ENCODE data around the gene TCL1B. TPM values are rescaled to one million over a fixed set of nuclear protein-coding genes. Genes with fewer than 3 reads are reported as not detected.

Gene TCL1B
- total and polyA plus RNA-seq, 2 experiments from 2014 or later = 5.5 to 6.0 TPM

DNA sequence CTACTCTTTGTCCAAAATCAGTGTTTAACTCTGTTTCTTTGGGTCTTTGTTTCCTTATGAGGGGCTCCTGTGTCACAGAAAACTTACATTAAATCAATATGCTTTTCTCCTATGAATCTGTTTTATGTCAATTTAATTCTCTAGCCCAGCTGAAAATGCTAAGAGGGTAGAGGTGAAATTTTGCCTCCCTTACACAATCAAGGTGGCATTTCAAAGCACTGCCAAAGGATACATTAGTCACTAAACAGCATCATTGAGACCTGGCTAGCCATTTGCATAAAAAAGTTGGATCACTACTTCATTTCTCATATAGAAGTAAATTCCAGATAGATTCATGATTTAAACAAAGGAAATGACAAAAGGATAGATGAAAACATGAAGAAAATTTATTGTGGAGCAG is 12.1 kb downstream of the TCL1B start (continued):
- TF ChIP-seq, protein P1, sequence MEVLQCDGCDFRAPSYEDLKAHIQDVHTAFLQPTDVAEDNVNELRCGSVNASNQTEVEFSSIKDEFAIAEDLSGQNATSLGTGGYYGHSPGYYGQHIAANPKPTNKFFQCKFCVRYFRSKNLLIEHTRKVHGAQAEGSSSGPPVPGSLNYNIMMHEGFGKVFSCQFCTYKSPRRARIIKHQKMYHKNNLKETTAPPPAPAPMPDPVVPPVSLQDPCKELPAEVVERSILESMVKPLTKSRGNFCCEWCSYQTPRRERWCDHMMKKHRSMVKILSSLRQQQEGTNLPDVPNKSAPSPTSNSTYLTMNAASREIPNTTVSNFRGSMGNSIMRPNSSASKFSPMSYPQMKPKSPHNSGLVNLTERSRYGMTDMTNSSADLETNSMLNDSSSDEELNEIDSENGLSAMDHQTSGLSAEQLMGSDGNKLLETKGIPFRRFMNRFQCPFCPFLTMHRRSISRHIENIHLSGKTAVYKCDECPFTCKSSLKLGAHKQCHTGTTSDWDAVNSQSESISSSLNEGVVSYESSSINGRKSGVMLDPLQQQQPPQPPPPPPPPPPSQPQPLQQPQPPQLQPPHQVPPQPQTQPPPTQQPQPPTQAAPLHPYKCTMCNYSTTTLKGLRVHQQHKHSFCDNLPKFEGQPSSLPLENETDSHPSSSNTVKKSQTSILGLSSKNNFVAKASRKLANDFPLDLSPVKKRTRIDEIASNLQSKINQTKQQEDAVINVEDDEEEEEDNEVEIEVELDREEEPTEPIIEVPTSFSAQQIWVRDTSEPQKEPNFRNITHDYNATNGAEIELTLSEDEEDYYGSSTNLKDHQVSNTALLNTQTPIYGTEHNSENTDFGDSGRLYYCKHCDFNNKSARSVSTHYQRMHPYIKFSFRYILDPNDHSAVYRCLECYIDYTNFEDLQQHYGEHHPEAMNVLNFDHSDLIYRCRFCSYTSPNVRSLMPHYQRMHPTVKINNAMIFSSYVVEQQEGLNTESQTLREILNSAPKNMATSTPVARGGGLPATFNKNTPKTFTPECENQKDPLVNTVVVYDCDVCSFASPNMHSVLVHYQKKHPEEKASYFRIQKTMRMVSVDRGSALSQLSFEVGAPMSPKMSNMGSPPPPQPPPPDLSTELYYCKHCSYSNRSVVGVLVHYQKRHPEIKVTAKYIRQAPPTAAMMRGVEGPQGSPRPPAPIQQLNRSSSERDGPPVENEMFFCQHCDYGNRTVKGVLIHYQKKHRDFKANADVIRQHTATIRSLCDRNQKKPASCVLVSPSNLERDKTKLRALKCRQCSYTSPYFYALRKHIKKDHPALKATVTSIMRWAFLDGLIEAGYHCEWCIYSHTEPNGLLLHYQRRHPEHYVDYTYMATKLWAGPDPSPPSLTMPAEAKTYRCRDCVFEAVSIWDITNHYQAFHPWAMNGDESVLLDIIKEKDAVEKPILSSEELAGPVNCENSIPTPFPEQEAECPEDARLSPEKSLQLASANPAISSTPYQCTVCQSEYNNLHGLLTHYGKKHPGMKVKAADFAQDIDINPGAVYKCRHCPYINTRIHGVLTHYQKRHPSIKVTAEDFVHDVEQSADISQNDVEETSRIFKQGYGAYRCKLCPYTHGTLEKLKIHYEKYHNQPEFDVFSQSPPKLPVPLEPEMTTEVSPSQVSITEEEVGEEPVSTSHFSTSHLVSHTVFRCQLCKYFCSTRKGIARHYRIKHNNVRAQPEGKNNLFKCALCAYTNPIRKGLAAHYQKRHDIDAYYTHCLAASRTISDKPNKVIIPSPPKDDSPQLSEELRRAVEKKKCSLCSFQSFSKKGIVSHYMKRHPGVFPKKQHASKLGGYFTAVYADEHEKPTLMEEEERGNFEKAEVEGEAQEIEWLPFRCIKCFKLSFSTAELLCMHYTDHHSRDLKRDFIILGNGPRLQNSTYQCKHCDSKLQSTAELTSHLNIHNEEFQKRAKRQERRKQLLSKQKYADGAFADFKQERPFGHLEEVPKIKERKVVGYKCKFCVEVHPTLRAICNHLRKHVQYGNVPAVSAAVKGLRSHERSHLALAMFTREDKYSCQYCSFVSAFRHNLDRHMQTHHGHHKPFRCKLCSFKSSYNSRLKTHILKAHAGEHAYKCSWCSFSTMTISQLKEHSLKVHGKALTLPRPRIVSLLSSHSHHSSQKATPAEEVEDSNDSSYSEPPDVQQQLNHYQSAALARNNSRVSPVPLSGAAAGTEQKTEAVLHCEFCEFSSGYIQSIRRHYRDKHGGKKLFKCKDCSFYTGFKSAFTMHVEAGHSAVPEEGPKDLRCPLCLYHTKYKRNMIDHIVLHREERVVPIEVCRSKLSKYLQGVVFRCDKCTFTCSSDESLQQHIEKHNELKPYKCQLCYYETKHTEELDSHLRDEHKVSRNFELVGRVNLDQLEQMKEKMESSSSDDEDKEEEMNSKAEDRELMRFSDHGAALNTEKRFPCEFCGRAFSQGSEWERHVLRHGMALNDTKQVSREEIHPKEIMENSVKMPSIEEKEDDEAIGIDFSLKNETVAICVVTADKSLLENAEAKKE (CRISPR knock-in tag; IDR thresholded peaks at IDR 0.05) = no peak
- TF ChIP-seq, protein P2, sequence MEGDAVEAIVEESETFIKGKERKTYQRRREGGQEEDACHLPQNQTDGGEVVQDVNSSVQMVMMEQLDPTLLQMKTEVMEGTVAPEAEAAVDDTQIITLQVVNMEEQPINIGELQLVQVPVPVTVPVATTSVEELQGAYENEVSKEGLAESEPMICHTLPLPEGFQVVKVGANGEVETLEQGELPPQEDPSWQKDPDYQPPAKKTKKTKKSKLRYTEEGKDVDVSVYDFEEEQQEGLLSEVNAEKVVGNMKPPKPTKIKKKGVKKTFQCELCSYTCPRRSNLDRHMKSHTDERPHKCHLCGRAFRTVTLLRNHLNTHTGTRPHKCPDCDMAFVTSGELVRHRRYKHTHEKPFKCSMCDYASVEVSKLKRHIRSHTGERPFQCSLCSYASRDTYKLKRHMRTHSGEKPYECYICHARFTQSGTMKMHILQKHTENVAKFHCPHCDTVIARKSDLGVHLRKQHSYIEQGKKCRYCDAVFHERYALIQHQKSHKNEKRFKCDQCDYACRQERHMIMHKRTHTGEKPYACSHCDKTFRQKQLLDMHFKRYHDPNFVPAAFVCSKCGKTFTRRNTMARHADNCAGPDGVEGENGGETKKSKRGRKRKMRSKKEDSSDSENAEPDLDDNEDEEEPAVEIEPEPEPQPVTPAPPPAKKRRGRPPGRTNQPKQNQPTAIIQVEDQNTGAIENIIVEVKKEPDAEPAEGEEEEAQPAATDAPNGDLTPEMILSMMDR (conservative IDR thresholded peaks at IDR 0.05; ENCODE audit: low read depth in 2 of 2) = no peak
- TF ChIP-seq ZNF114 (CRISPR knock-in tag; IDR thresholded peaks at IDR 0.05) = no peak

DNA sequence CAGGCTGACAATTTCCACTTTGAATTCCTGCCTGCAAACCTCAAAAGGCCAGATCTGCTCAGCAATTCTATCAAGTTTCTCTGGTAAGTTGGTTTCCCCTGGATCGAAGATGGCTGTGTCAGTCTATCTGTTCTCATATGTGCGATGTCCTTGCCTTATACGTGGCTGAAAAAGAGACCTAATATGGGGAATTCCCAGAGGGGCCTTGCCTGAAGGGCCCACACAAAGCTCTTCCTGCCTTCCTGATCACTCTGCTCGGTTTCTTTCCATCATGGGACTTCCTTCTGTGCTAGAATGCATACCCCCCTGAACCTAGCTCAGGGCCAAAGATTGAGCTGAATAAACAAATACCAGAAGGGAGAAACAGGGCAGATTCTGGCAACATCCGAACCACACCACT is 13.2 kb downstream of the TCL1B start:
- H3K4me1 ChIP-seq (ENCODE audit: insufficient read depth) = peaks cover 37% of the 10 kb centered on the region
- peak overlapping the region; percentile 66 for H3K4me2 ChIP-seq
- H3K9me2 ChIP-seq (ENCODE audit: insufficient read depth) = no peaks in the 10 kb centered on the region
- no peak overlapping the region for H3K27ac Mint-ChIP-seq
- no peak overlapping the region for H2AFZ ChIP-seq
- no peaks in the 10 kb centered on the region for H3K9me3 Mint-ChIP-seq
- H3F3A ChIP-seq (replicated peaks; ENCODE audit: low read depth) = no peaks in the 10 kb centered on the region; the same call in 1 of the 2 replicates
- H3K27me3 Mint-ChIP-seq (ENCODE audit: insufficient read depth, low read depth, poor library complexity) = peaks cover 77% of the 10 kb centered on the region
- no peaks in the 10 kb centered on the region; the same call in 1 of the 2 replicates for H4K20me1 ChIP-seq (replicated peaks; ENCODE audit: insufficient read depth)
- no peaks in the 10 kb centered on the region for H3K36me3 Mint-ChIP-seq (ENCODE audit: low read depth)
- no peaks in the 10 kb centered on the region for H3K79me2 ChIP-seq (replicated peaks; ENCODE audit: insufficient read depth)
- DNase-seq (ENCODE audit: low spot score) = peak; percentile 34
- H3K27me3 ChIP-seq (ENCODE audit: insufficient read depth) = peaks cover 88% of the 10 kb centered on the region
- no peaks in the 10 kb centered on the region for H3K36me3 ChIP-seq (ENCODE audit: insufficient read depth)
- no peak overlapping the region for H3K27ac ChIP-seq (ENCODE audit: low read depth)
- peaks cover 26% of the 10 kb centered on the region for H3K4me1 Mint-ChIP-seq
- peak; percentile 17 for ATAC-seq
- no peak overlapping the region; the same call in 2 of the 3 replicates for H3K4me3 Mint-ChIP-seq
- H3K4me3 ChIP-seq = 0 out of 2 replicates have a peak overlapping the region, but pooled peaks have one; percentile 11
- TF ChIP-seq EZH2 (IDR thresholded peaks at IDR 0.05; ENCODE audit: low read depth, unreplicated experiment) (no peak), ZNF331 (CRISPR knock-in tag; IDR thresholded peaks at IDR 0.05; ENCODE audit: low read depth) (no peak), ZNF114 (CRISPR knock-in tag; IDR thresholded peaks at IDR 0.05) (no peak), STAT1 (IDR thresholded peaks at IDR 0.05; ENCODE audit: unreplicated experiment) (no peak), CREB1 (CRISPR knock-in tag; IDR thresholded peaks at IDR 0.05; ENCODE audit: low read depth) (no peak), JUNB (IDR thresholded peaks at IDR 0.05; ENCODE audit: unreplicated experiment) (no peak)
- TF ChIP-seq, protein P1 (CRISPR knock-in tag; IDR thresholded peaks at IDR 0.05) = no peak
